Loucy (cell line): ENCODE measurements around the gene KCNC2.

Experiments used
- H2AFZ ChIP-seq: fragments of 200-600 bp; sonication (generic); 2 replicates; pipeline ENCODE4 v1.6.0; 2016; ENCODE audit warnings: antibody characterized with exemption, mild to moderate bottlenecking, low read length, moderate library complexity
- H3F3A ChIP-seq: fragments of 200-600 bp; 2 replicates; pipeline ENCODE4 v1.6.0; 2016; ENCODE audit warnings: antibody characterized with exemption, low read depth, mild to moderate bottlenecking
- H3K27me3 ChIP-seq: fragments of 200-600 bp; sonication (generic); 2 replicates; pipeline ENCODE4 v1.6.1; 2014; ENCODE audit warnings: low read length, mild to moderate bottlenecking; ENCODE audit not compliant: insufficient read depth, poor library complexity, severe bottlenecking
- H3K36me3 ChIP-seq: fragments of 200-600 bp; sonication (generic); 2 replicates; pipeline ENCODE4 v1.6.1; 2016; ENCODE audit warnings: low read length; ENCODE audit not compliant: insufficient read depth
- H3K4me1 ChIP-seq: fragments of 200-600 bp; sonication (generic); 2 replicates; pipeline ENCODE4 v1.5.1; 2014; ENCODE audit warnings: low read length, mild to moderate bottlenecking; ENCODE audit not compliant: insufficient read depth, poor library complexity, severe bottlenecking
- H3K4me2 ChIP-seq: fragments of 200-600 bp; sonication (generic); 2 replicates; pipeline ENCODE4 v1.6.0; 2014; ENCODE audit warnings: antibody characterized with exemption, low read length, low read depth, mild to moderate bottlenecking; ENCODE audit not compliant: poor library complexity, severe bottlenecking
- H3K4me3 ChIP-seq: fragments of 200-600 bp; sonication (generic); 2 replicates; pipeline ENCODE4 v1.5.1; 2014; ENCODE audit warnings: low read length, mild to moderate bottlenecking, mixed read lengths; ENCODE audit not compliant: poor library complexity, severe bottlenecking
- H3K79me2 ChIP-seq: fragments of 200-600 bp; sonication (generic); 2 replicates; pipeline ENCODE4 v1.6.1; 2014; ENCODE audit warnings: low read length; ENCODE audit not compliant: insufficient read depth
- H3K9ac ChIP-seq: fragments of 200-600 bp; sonication (generic); 2 replicates; pipeline ENCODE4 v1.6.0; 2014; ENCODE audit warnings: mild to moderate bottlenecking, low read depth, low read length, moderate library complexity; ENCODE audit not compliant: poor library complexity, severe bottlenecking
- H3K9me2 ChIP-seq: fragments of 200-600 bp; sonication (generic); replicated peaks from 2 replicates; pipeline ENCODE4 v1.6.1; 2016; ENCODE audit warnings: low read depth, low read length, mixed read lengths
- H3K9me3 ChIP-seq: fragments of 200-600 bp; sonication (generic); 2 replicates; pipeline ENCODE4 v1.6.1; 2014; ENCODE audit warnings: mild to moderate bottlenecking, antibody characterized with exemption, low read length, low read depth; ENCODE audit not compliant: insufficient read depth
- H4K20me1 ChIP-seq: fragments of 200-600 bp; sonication (generic); 2 replicates; pipeline ENCODE4 v1.6.0; 2014; ENCODE audit warnings: antibody characterized with exemption, low read length, mild to moderate bottlenecking; ENCODE audit not compliant: insufficient read depth, poor library complexity, severe bottlenecking
- CTCF ChIP-seq: fragments of 200-600 bp; sonication (generic); conservative IDR thresholded peaks from 2 replicates; pipeline ENCODE4 v1.5.1; 2014; ENCODE audit warnings: mild to moderate bottlenecking, antibody characterized with exemption, low read length
- EZH2phosphoT487 ChIP-seq: fragments of 200-600 bp; IDR thresholded peaks from 2 replicates; pipeline ENCODE4 v1.6.1; 2018; ENCODE audit warnings: antibody characterized with exemption, mild to moderate bottlenecking, moderate library complexity, borderline replicate concordance

Gene KCNC2

DNA sequence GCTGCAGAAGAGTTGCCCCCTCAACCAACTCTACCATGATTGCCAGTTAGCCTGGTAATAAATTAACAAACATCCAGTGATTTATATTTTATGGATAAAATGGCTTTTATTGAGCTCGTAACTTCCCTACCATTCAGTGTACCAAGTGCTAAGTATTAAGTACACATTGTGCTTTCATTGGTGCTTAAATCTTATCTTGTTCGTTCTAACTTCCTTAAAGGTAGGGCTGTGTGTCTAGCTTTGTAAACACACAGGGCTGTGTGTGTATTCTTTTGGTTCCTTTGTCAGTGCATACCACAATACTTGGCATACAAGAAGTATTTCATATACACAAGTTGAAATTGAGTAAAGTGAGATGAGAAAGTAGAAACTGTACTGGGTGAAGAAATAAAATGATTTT, 80.4 kb downstream of the KCNC2 start:
- Histone ChIP-seq H3K79me2 (no peaks in the 10 kb centered on the region), H3K9ac (no peak overlapping the region), H3K4me3 (no peak overlapping the region), H3F3A (no peaks in the 10 kb centered on the region), H3K36me3 (no peaks in the 10 kb centered on the region), H3K4me1 (no peaks in the 10 kb centered on the region), H2AFZ (no peak overlapping the region), H3K4me2 (no peak overlapping the region), H3K9me3 (no peaks in the 10 kb centered on the region), H3K27me3 (no peaks in the 10 kb centered on the region), H4K20me1 (no peaks in the 10 kb centered on the region), H3K9me2 (no peaks in the 10 kb centered on the region)
- no peak for TF ChIP-seq CTCF
- no peak for TF ChIP-seq EZH2phosphoT487

DNA sequence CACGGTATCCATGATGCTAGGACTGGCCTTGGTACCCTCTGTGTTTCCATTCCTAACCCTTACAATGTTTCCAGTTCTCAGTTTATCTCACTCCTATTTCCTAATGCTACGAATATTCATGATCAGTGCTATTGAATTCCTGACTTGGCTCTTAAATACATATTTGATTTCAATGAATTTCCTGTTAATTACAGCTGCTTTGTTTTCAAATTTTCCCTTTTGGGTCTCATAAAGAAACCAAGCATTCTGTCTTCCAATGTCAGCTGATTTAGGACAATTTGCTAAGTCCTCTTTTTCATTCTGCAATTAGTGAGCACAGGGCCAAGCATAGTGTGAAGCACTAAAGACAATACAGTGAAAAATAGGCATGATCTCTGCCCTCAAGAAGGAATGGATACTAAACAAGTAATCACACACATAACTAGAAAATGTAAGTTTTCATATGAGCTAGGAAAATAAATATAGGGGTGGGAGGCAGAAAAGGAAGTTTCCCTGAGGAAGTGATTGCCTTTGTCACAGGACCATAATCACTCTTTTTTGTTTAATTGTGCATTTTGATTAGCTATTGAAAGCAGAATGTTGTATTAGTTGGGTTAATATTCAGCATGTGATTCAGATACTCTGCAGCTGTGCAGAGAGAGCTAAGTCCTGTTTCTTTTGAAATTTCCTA, 88.5 kb downstream of the KCNC2 start:
- no peak overlapping the region for H3K4me2 ChIP-seq
- no peaks in the 10 kb centered on the region for H4K20me1 ChIP-seq
- no peak overlapping the region for H3K9ac ChIP-seq
- H3K9me2 ChIP-seq: no peaks in the 10 kb centered on the region
- no peaks in the 10 kb centered on the region for H3F3A ChIP-seq
- no peaks in the 10 kb centered on the region for H3K27me3 ChIP-seq
- no peak overlapping the region for H2AFZ ChIP-seq
- H3K36me3 ChIP-seq: no peaks in the 10 kb centered on the region
- no peaks in the 10 kb centered on the region for H3K4me1 ChIP-seq
- H3K9me3 ChIP-seq: no peaks in the 10 kb centered on the region
- no peak overlapping the region for H3K4me3 ChIP-seq
- TF ChIP-seq EZH2phosphoT487 (no peak), CTCF (no peak)
- no peaks in the 10 kb centered on the region for H3K79me2 ChIP-seq

DNA sequence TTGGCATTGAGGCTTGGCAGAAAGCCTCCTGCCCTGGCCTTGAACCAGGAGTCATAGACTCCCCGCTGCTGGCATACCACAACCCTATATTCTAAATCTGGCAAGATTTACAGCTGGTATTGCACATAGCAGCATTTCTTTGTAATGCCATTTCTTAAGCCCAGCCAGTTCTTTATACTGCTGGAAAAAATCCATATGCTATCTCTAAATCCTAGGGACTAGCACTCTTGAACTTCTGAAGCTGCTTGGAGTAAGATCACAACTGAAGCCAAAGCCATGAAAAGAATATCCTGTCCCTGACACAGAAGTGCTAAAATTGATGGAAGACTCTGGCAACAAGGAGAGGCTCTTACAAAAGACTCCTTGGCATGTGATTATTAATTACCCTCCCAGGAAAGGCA, 89.3 kb downstream of the KCNC2 start:
- H3K4me2 ChIP-seq: no peak overlapping the region
- no peak overlapping the region for H2AFZ ChIP-seq
- TF ChIP-seq CTCF (no peak), EZH2phosphoT487 (no peak)
- no peaks in the 10 kb centered on the region for H3K27me3 ChIP-seq
- no peaks in the 10 kb centered on the region for H3K9me3 ChIP-seq
- H3F3A ChIP-seq: no peaks in the 10 kb centered on the region
- H3K4me3 ChIP-seq: no peak overlapping the region
- no peaks in the 10 kb centered on the region for H3K9me2 ChIP-seq
- H3K79me2 ChIP-seq: no peaks in the 10 kb centered on the region
- no peaks in the 10 kb centered on the region for H4K20me1 ChIP-seq
- no peak overlapping the region for H3K9ac ChIP-seq
- no peaks in the 10 kb centered on the region for H3K4me1 ChIP-seq
- no peaks in the 10 kb centered on the region for H3K36me3 ChIP-seq
